ENCODE measurements around the gene TLL2.

DNA sequence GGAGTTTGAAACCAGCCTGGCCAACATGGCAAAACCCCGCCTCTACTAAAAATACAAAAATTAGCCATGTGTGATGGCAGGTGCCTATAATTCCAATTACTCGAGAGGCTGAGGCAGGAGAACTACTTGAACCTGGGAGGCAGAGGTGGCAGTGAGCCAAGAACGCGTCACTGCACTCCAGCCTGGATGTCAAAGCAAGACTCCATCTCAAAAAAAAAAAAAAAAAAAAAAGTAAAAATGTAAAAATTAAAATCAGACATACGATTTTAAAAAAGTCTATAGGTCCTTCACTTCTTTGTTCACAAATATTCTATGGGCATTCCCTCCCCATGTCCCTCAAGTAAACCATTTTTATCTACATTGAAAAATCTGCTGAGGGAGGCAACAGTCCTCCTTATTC, 34.9 kb upstream of the TLL2 start:
- TF ChIP-seq, protein P1, sequence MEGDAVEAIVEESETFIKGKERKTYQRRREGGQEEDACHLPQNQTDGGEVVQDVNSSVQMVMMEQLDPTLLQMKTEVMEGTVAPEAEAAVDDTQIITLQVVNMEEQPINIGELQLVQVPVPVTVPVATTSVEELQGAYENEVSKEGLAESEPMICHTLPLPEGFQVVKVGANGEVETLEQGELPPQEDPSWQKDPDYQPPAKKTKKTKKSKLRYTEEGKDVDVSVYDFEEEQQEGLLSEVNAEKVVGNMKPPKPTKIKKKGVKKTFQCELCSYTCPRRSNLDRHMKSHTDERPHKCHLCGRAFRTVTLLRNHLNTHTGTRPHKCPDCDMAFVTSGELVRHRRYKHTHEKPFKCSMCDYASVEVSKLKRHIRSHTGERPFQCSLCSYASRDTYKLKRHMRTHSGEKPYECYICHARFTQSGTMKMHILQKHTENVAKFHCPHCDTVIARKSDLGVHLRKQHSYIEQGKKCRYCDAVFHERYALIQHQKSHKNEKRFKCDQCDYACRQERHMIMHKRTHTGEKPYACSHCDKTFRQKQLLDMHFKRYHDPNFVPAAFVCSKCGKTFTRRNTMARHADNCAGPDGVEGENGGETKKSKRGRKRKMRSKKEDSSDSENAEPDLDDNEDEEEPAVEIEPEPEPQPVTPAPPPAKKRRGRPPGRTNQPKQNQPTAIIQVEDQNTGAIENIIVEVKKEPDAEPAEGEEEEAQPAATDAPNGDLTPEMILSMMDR (IDR thresholded peaks at IDR 0.05) = no peak
- no peak for TF ChIP-seq POLR2A (IDR thresholded peaks at IDR 0.05)
